CD4-positive, alpha-beta T cell treated with Interleukin-6 for 4 hours (primary cell): ENCODE data around the gene LOXHD1.

Experiments used
- DNase-seq: peaks from one replicate; pipeline ENCODE4 v3.0.0-alpha.2; 2020; ENCODE audit warnings: mixed read lengths

LOXHD1 gene

DNA sequence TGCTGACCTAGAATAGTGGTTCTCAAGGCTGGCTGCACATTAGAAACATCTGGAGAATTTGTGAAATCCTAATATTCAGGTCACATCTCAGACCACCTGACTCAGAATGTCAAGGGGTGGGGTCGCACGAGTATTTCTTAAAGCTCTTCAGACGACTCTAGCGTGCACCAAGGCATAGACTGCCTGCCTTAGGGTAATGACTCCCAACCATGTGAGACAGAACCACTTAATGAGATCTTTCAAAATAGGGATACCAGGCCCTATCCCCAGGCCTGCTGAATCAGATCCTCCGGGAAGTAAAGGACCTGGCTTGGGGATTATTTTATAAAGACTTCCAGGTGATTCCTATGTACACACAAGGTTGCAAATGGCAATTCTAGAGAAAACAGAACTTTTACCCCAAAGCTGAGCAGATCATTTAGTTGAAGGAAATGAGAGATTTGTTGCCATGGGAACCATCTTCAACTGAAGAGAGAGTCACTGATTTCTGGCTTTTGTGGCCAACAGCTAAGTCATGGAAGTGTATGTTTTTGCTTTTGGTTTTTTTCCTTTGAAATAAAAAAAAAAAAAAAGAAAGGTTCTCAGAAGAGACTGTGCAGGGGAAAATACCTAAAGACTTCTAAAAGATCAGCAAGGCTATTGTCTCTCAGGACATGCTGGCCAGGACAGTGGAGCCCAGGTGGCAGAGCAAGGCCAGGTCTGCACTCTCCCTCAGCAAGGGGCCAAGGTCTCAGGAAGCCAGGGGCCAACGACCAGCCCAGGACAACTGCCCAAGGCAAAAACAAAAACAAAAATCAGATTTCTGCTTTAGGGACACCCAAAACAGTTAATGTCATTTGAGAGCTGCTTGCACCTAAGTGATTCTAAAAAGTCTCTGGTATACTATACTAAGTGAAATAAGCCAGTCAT lies 15.3 kb upstream of the LOXHD1 start:
- no peak for DNase-seq

- DNase-seq = no peak
Observed at GRCh38 chr18:46668694-46669093, 11.7 kb upstream of the LOXHD1 start.

DNA sequence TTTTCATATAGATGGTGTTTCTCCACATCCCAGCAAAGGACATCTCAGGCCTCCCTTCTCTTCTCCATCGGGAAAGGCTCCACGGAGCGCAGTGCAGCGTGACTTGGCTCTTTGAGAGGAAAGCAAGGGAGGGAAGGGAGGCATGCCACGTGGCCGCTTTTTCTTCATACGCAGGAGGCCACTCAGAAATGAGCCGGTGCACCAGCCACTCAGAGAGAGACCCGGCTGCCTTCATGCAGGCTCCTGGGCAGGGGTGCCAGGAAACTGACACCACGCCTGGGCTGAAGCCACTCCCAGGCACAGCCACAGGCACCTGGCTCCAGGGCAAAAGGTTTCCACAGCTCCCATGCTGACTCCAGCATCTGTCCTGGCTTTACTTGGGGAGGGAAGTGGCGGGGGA lies 11.1 kb upstream of the LOXHD1 start:
- DNase-seq = no peak

DNA sequence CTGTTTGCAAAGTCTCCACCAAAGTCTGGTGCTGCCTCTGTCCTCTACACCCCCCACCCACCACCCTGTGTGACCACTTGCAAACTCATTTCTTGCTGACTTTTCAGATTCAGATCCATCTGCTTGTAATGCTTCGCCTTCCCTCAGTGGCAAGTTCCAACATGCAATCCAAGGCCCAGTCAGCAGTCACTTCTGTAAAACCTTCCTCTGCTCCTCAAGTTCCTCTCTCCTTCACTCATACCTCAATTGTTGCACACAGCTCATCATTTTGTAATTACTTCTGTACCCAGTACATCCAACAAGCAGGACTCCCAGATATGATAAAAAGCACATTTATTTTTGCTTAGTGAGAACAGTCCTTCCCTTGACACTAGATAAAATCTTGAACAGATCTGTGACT lies 6.5 kb upstream of the LOXHD1 start:
- DNase-seq = no peak

DNA sequence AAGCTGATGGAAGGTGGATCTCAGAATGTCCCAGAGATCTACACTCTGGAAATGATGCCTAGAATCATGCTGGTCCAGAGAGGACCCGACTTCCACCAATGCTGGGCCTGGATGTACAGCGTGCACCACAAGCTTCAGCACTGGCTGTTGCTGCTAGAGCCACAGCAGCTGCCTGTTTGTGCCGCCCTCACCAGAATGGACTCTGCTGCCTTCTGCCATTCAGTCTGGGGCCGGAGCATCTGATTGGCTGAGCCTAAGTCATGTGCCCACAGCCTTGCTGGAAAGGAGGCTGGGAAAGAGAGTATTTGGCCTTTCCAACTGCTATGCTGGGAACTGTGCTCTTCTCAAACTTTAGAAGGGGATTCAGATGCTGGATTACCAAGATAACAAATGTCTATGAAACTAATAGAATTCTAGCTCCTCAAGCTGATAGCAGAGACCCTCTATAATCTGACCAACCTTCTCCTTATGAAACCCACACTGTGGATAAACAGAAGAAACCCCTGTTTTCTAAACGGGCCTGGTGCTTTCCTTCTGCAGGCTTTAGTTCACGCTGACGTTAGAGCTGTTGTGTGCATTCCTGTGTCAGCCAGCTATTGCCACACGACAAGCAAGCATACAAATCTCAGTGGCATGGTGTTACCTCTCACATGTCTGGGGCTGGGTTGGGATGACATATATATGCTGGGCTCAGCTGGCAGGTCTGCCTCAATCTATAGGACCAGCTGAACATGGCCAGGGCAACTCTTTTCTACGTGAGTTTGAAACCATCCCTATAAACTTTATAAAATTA lies 4.1 kb upstream of the LOXHD1 start:
- no peak for DNase-seq

- no peak for DNase-seq
Observed at GRCh38 chr18:46659484-46659883, 2.5 kb upstream of the LOXHD1 start.

DNA sequence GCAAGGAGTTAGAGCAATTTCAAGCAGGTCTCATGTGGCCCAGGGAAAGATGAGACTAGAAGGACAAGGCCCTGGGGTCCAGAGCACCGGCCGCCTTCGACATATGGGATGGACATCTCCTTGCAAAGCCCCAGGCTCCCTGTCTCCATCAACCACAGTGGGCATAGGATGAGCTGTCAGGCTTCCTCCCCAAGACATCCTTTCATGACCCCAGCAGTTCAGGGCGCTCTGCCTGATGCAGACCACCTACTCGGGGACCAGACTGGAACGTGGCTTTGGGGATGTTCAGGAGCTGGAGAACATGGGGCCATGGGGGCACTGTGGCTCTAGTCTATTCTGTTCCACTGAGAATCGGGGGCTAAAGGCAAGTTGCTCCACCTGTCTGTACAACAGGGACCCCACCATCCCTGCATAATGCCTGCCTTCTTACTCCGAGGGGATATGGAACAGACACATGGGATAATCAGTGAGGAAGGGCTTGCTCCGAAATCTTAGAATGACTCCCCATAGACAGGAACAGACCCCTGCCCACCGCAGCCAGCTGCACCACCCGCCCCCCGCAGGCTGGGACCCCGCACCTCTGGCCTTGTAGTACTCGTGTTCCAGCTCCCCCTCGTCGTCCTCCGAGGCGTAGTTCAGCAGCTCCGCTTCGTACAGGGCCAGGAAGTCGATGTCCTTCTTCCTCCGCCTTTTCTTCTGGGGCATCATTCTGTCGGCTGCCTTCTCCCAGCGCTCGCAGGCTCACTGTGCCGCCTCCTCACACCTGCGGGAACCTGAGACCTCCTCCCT lies 500 bp downstream of the LOXHD1 start:
- DNase-seq = no peak

- DNase-seq = no peak
Observed at GRCh38 chr18:46652372-46652771, 4.6 kb downstream of the LOXHD1 start.

GRCh38 chr18:46650681-46651080 lies 6.3 kb downstream of the LOXHD1 start:
- no peak for DNase-seq

DNA sequence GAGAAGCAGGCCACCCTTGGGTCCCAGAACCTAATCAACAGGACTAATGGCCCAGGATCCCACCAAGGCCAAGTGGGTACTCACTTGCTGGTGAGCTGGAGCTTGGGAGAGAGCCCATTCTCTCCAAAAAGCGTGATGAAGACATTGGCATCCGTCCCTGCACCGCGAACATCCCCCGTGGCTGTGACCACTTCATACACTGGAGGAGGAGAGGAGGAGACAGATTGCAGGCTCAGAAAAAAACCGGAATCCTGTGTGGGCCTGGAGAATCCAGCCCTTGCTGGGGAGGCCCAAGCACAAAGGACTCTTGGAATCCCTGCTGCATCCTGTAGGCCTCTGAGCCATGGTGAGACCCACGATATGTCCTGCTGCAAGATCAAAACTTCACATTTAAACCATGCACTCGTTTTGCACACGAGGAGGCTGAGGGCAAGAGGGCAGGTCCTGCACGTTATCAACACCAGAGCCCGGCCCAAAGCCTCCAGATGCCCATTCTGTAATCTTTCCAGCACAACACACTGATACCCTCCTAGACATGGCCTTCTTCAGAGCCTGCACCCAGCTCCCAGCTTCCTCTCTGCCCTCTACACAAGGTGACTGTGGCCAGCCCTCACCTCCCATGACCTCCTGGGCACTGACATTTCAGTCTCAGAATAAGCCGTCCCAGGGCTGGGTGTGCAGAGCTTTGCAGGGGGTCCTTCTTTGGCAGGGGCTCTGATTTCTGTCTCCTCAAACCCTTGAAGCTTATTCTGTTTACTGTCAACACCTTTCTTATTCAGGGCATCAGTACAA lies 7.8 kb downstream of the LOXHD1 start:
- no peak for DNase-seq

GRCh38 chr18:46646468-46646867 lies 10.6 kb downstream of the LOXHD1 start:
- DNase-seq = no peak

DNA sequence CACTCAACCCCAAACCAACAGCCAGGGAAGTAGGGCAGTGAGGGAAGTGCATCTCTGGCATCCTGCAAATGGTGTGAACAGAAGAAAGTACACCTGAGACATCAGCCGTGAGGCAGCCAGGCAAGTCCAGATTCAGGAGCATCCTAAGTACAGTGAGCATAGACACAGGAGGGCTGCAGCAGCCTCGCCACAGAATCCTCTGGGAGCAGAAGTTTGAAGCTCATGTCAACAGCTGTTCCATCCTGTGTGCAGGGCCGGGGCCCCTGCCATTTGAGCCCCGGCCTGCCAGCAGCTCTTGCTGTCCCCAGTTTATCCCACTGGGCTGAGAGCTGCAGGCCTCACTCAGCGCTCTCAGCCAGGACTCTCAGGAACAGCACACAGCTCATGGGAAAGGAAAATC lies 14.5 kb downstream of the LOXHD1 start:
- DNase-seq = no peak

GRCh38 chr18:46641917-46642316 lies 15.1 kb downstream of the LOXHD1 start:
- DNase-seq = no peak

GRCh38 chr18:46639386-46639785 lies 17.6 kb downstream of the LOXHD1 start:
- no peak for DNase-seq

DNA sequence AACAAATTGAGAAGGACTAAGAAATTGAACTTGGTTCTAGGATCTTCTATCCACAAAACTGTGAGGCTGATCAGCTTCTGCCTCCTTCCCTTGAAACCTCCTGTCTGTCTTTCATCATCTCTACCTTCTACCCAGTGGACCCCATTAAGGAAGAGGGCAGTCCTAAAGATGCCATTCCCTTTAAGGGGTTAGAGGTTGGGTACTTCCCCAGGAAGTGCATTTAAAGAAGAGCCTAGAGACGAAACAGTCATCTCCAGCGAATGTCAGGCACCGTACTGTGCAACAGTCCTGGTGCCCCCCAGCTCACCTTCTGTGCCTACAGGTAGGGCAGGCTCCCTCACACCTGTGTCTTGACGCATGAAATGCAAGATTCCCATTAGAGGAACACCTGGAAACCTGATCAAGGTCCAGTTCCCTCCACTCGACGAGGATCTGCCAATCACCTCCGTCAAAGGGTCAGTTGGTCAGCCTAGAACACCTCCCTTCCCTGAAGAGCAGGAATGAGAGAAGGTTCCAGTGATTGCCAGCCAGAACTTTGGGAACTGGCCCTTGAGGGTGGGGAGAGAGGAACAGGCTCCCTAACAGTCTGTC lies 20.9 kb downstream of the LOXHD1 start:
- DNase-seq = no peak

DNA sequence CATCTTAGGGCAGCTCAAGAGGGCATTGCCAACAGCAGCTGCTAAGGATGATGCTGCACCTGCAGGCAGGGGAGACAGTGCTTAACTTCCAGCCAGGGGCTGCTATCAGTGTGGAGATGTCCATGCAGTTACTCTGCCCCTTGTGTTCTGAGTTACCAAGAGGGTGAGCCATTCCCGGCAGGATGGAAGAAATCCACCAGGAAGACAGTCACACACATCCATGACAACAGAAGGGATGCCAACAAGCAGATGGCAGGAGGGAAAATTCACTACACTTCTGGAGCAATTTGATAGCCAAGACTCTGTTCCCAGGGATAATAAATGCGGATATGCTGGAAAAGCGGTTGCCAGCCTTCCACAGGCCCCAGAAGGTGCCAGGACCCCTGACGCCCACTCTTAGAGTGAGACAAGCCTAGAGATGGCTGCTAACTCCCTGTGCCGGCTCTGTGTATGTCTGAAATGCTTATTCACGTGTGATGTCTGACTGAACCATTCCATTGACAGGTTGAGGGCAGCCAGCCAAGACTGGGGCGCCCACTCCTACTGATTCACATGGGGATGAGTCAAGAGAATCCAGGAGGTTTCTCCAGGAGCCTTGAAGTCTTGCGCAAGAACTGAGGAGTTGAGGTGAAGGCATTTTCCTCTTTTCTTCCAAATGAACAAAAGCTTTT lies 24.5 kb downstream of the LOXHD1 start:
- no peak for DNase-seq

DNA sequence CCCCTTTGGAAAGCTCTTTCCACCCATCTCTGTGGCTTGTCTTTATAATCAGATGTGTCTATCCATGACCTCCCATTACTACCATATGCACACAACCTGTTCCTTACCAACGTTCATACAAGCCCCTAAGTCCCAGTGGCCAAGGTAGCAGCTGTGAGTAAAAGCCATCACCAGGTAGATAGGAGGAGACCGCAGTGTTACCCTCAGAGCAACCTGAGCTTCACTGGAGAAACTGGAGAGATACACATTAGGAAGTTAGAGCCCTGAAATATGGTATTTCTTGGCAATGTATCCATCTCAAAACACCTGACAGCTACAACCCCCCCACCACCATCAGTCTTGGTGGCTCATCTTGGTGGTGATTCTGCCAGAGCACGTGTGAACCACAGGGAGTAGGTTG lies 26.0 kb downstream of the LOXHD1 start:
- no peak for DNase-seq

DNA sequence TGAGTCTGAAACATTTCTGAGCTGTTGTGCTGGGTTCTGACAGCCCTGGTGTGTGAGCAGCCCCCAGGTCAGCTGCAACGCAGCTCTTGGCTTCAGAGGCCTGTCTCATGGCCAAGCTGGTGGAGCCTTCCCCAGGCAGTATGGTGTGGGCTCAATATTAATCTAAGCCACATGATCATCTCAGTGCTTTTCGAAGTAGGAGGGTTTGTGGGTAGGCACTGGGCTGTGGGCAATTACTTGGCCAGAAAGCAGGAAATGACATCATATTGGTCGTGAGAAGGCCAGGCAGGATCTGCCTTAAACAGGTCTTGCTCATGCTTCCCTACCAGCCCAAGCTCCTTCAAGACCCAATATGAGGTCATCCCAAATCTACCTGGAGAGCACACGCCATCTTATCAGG lies 26.9 kb downstream of the LOXHD1 start:
- DNase-seq = no peak

DNA sequence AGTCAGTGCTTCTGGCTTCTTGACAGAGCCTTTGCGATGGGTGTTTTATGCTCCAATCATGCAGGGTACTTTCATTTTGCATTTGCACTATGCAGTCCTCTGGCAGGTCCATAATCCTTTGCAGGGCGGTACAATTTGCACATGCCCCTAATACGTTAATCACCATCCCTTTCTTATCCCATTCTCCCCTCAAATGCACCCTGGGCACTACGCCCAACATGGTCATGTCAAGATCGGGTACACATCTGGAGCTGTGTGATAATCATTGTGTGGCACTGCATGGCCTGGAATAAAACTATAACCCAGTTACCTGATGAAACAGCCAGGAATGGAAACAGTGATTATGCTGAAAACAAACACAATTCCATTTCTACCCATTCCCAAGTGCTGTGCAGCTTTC lies 27.7 kb downstream of the LOXHD1 start:
- no peak for DNase-seq

DNA sequence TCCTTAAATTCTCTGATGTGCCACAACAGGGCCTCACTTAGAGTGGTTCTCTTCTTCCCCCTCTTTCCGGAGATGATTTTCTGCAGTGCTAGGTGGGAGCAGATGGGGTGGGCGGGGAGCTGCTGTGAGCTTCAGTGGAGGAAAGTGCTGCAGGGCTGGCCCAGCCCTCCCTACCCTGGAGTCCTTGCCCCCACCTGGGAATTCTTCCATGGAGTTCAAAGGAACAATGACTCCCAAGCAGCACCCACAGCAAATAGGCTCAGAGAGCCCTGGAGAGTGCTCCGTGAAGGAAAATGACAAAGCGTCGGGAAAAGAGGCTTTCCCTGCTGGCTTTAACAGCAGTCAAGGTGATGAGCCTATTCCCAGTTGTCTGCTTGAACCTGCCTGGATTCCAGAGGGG lies 28.8 kb downstream of the LOXHD1 start:
- no peak for DNase-seq

- DNase-seq = no peak
Observed at GRCh38 chr18:46627136-46627535, 29.9 kb downstream of the LOXHD1 start.

DNA sequence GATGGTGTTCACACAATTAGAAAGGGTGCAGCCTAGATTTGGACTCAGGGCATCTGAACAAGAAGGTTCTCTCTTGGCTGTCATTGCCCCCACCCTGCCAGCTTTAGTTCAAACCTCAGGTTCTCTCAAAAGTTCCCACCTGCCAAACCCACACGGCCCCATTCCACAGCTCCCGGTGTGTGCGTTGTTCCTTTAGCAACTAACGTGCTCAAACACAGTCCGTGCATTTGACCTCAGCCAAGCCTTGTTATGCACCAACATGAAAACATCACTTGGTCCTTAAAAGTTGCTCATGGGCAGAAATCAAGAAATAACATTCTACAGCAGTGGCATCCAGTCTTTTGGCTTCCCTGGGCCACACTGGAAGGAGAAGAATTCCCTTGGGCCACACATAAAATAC lies 32.0 kb downstream of the LOXHD1 start:
- no peak for DNase-seq
